Dedifferentiated amniotic fluid mesenchymal stem cell (primary cell): ENCODE results near the gene MTMR12.

Source experiments
- DNase-seq: peaks from one replicate; pipeline ENCODE4 v3.0.0-alpha.2; 2016; ENCODE audit errors: extremely low spot score

MTMR12 gene

DNA sequence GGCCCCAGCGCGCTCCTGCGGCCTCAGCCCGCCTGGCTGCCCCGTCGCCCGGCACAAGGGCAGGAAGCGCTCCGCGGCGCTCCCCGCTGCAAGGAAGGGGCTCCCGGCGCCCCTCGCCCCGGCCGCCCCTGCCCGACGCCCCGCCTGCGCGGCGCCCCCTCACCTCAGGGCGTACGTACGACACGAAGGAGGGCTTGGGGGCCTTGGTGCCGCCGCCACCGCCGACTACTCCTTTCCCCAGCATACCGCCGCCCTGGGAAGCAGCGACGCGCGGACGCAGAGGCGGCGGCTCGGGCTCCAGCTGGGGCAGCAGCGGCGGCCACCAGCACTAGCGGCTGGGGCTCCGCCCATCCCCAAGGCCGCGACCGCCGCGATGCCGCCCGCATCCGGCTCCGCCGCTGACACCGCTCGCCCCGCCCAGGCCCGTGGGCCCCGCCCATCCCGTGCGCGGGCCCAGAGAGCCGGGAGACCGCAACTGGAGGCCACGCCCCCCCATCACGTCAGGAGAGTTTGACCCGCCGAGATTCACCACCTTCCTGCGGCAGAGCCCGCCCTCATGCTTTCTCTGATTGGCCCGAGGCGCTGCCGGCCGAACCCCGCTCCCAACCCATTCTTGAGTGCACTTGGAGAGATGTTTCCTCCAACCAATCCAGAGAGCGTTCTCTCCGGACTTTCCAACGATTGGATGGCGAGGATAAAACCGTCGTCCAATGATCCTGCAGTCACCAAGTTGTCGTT, at the start of gene MTMR12:
Gene MTMR12 (minus strand): TSS at position 345 of the 738 bp plus-strand sequence. CDS start 101 bp downstream, at position 244.
- peak; percentile 100 for DNase-seq

GRCh38 chr5:32362527-32362926, 49.8 kb upstream of the MTMR12 start:
- DNase-seq = no peak

DNA sequence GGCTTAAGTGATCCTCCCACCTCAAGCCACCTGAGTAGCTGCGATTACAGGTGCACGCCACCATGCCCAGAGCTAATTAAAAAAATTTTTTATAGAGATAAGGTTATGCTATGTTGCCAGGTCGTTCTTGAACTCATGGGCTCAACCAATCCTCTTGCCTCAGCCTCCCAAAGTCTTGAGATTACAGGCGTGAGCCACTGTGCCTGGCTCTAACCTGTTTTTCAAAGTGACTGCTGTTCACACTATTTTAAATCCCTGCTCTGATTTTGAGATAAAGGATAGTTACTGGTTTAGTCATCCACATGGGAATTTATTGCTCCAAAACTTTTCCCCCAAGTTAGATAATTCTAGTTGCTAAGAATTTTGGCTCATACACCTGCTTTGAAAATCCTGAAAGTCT, 48.2 kb upstream of the MTMR12 start:
- no peak for DNase-seq

DNA sequence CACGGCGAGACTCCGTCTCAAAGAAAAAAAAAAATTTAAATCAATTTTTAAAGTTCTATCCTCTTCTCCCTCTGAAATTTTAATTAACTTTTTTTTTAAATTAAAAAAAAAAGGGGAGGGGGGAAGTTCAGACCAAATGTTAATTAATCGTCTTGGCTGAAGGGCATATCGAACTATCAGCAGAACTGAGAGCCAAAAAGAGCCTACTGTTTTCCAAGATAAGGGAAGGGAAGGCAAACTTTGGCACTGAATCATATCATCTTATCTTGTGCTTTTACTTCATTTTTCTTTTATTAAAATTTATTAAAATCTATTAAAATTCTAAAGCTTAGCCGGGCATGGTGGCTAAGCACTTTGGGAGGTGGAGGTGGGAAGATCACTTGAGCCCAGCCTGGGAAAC, 45.9 kb upstream of the MTMR12 start:
- DNase-seq = no peak

GRCh38 chr5:32357658-32358057, 44.9 kb upstream of the MTMR12 start:
- DNase-seq = no peak

- no peak for DNase-seq
Measured at GRCh38 chr5:32355686-32356085, 42.9 kb upstream of the MTMR12 start.

DNA sequence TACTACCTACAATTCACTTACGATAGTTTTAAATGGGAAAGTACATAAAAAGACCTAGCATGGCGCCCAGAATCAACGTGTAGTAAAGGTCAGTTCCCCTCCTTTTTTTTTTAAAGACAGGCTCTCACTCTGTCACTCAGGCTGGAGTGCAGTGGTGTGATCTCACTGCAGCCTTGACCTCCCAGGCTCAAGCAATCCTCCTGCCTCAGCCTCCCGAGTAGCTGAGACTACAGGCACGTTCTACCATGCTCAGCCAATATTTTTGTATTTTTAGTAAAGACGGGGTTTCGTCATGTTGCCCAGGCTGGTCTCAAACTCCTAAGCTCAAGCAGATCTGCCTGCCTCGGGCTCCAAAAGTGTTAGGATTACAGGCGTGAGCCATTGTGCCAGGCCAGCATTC, 40.7 kb upstream of the MTMR12 start:
- DNase-seq = no peak

DNA sequence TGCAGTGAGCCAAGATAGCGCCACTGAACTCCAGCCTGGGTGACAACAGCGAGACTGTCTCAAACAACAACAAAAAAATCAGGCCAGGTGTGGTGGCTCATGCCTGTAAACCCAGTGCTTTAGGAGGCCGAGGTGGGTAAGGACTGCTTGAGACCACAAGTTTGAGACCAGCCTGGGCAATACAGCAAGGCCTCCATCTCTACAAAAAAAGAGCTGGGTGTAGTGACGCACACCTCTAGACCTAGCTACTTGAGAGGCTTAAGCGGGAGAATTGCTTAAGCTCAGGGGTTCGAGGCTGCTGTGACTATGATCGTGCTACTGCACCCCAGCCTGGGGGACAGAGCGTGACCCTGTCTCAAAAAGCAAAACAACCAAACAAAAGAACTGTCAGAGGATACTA, 39.9 kb upstream of the MTMR12 start:
- DNase-seq = no peak

DNA sequence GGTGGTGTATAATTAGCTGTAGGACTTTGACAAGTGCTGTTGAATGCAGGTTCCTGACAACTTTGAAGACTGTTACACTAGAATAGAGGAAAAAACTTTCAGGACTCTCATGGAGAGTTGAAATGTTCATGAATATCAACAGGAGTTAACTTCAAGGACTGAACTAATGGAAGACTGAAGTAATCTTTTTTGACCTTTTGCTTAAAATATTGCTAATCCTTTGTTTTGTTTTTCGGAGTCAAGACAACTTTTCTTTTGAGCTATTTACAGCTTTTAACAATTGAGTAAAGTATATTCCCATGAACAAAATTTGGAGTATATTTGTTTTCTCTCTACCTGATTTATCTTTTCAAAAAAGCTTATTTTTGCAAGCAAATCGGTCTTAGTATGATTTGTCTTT, 34.1 kb upstream of the MTMR12 start:
- DNase-seq = no peak

GRCh38 chr5:32343058-32343672, 30.4 kb upstream of the MTMR12 start:
- no peak for DNase-seq

- DNase-seq = no peak
Measured at GRCh38 chr5:32342656-32343055, 29.9 kb upstream of the MTMR12 start.

- no peak for DNase-seq
Measured at GRCh38 chr5:32339878-32340277, 27.1 kb upstream of the MTMR12 start.

- DNase-seq = no peak
Measured at GRCh38 chr5:32339198-32339597, 26.5 kb upstream of the MTMR12 start.

GRCh38 chr5:32332966-32333365, 20.2 kb upstream of the MTMR12 start:
- no peak for DNase-seq

GRCh38 chr5:32332361-32332760, 19.6 kb upstream of the MTMR12 start:
- no peak for DNase-seq

DNA sequence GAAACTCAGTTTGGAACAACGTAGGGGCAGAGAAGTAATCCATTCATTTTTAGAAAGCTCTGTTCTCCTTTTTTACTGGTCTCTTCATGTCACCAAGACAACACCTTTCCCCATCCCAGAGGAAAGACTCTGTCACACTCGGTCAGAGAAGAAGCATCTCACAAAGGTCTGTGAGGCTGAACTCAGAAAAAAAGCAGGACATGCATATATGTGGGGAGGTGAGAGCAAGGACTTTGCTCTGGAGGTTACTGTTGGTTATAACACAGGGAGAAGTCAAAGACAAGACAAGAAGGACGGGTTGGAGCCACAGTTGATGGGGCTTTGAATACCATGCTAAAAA, 19.2 kb upstream of the MTMR12 start:
- no peak for DNase-seq

DNA sequence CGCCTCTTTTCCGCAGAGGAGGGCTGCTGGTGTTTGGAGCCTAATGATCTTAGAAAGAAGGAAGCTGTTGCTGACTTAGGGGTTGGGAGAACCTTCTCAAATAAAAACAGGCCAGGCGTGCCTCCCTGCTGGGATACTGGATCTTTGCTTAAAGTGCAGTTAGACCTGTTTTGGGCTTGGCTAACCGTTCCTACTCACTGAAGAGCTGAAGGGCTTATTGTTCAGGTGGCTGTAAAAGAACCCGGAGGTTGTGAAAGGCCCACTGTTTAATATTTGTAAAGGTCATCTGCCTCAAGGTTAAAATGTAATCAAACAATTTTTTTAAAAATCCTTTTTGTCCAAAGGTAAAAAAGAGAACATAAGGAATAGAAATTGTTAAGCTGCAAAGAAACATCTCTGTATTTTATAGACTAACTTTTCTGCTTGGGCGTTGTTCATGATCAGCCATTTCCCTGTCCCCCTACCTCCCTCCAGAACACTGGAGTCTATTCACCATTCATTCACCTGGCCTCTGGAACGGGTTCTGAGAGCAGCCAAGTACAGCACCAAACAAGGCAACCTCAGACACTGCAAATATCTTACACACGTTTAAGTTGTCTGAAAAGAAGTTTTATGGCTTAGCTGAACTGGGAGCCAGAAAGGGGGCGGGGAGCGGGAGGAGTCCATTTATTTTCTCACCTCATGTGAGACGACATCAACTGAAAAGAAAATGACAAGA, 18.6 kb upstream of the MTMR12 start:
- no peak for DNase-seq

DNA sequence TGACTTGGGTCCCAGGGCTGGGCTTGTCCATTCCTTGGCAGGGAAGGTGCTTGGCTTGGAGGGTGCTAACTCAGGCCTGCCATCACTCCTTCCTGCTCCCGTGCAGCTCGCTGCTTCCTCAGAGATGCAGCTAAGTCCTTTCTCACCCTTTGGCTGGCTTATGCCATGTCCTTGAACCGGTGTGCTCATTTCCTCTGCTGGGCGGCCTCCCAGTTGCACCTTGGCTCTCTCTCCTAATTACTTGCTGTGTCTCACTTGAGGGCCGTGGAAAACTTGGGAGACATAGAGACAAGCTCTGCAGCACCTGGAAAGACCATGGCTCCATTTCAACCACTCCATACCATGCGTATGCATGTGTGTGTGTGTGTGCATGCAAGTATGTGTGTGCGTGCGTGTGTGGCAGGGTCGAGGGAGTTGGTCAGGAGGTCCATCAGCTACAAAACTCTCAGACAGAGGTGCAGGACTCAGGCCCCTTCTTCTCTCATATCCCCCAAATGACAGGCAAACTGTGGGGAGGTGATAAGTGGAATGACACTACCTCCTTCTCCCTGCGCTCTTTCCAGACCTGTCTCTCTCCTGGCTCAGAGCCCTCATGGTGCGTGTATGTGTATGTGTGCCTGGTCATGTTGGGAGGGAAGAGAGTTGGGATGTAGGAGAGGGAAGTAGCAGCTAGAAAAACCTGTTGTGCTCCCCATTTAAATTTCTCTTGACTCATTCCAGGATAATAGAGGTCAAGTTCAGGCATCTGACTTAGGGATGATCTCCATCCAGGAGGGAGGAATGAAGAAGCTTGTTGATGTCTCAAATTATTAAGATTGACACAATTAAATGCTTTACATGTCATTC, 17.6 kb upstream of the MTMR12 start:
- no peak for DNase-seq

DNA sequence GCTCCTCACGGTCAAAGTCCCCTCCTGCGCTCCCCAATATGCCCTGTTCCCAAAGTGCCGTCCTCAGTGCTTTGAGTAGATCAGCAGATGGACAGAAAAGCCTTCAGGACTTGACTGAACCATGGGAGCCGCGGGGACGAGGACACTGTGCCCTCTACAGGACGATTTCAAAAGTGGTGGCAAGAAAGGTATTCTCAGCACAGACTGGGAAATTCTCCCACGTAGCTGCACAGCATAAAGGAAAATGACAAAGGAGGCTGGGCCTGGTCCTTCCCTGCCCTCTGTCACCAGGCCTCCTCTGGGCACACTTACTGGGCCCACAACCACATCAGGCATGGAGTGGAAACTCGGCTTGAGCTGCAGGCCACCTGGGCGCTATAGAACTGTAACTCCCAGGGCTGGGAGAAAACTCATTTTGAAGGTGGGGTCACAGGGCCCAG, 16.7 kb upstream of the MTMR12 start:
- peak; percentile 56 for DNase-seq

DNA sequence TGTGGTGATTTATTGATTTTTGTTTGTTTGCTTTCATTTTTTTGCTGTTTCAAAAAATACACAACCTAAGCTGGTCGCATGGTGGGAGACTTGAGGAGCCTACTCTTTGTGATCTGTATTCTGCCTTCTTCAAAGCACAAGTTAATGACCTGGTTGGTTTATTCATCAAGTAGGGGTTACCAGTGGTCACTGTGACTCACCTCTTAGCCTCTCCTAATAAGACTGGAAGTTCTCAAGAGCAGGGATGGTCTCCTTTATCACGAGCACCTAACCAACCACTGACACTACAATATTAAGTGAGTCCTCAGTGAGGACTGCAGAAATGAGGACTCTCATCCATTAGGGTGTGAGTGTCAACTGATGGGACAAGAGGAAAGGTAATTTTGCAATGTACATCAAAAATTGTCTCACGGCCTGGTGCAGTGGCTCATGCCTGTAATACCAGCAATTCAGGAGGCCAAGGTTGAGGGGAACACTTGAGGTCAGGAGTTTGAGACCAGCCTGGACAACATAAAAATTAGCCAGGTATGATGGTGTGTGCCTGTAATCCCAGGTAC, 13.6 kb upstream of the MTMR12 start:
- no peak for DNase-seq

- DNase-seq = no peak
Measured at GRCh38 chr5:32325616-32326015, 12.9 kb upstream of the MTMR12 start.

DNA sequence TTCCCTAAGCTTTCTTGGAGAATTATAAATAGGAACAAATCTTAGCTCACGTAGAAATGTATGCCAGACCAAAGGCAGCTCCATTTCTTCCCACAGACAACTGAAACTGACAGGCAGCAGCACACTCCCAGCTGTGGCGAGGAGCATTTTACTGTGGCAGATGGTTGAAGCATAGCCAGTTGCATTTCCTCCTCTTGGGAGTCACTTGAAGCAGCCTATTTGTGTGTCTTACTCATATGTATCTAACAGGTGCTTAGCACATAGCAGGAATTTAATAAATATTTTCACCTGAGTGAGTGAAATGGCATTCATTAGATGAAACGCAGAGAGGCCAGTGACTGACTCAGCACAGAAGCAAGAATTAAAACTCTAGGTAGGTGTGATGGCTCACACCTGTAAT, 12.3 kb upstream of the MTMR12 start:
- DNase-seq = peak; percentile 17
